NCI-H1436 (cell line): Measurements from ENCODE around the gene FAM111A.
A peak's percentile ranks its signal among the peaks of the same experiment; 100 is the strongest.

Experiments used
- DNase-seq: peaks from one replicate; lab custom pipeline; 2025; lab: John Stamatoyannopoulos, UW

The FAM111A gene

GRCh38 chr11:59141673-59142460 is 789 bp upstream of the FAM111A start:
- DNase-seq = no peak

- no peak for DNase-seq
These were observed 1.4 kb downstream of the FAM111A start for GRCh38 chr11:59144096-59144495.

- DNase-seq = peak; percentile 90
These were observed 2.1 kb downstream of the FAM111A start for GRCh38 chr11:59144579-59145345.

- no peak for DNase-seq
These were observed 2.9 kb downstream of the FAM111A start for GRCh38 chr11:59145534-59145933.

- no peak for DNase-seq
These were observed 9.1 kb downstream of the FAM111A start for GRCh38 chr11:59151761-59152160.

GRCh38 chr11:59152312-59152951 is 9.8 kb downstream of the FAM111A start:
- DNase-seq = no peak

- no peak for DNase-seq
These were observed 12.0 kb downstream of the FAM111A start for GRCh38 chr11:59154610-59155009.

GRCh38 chr11:59157433-59157832 is 14.8 kb downstream of the FAM111A start:
- no peak for DNase-seq

GRCh38 chr11:59158206-59159068 is 15.8 kb downstream of the FAM111A start:
- DNase-seq = peak; percentile 63

GRCh38 chr11:59164028-59164427 is 21.4 kb downstream of the FAM111A start:
- DNase-seq = no peak

- peak; percentile 90 for DNase-seq
These were observed 29.1 kb downstream of the FAM111A start, which contains the start of gene DTX4 for GRCh38 chr11:59171508-59172322. DTX4 (plus strand) TSS chr11:59172132; CDS start chr11:59172596, 464 bp downstream.

GRCh38 chr11:59172345-59173079 is 29.9 kb downstream of the FAM111A start:
- DNase-seq = no peak

GRCh38 chr11:59173080-59173963 is 30.7 kb downstream of the FAM111A start:
- no peak for DNase-seq

GRCh38 chr11:59173964-59174663 is 31.5 kb downstream of the FAM111A start:
- DNase-seq = no peak

GRCh38 chr11:59174664-59175033 is 32.0 kb downstream of the FAM111A start:
- no peak for DNase-seq

- DNase-seq = no peak
These were observed 32.4 kb downstream of the FAM111A start for GRCh38 chr11:59175091-59175501.

- no peak for DNase-seq
These were observed 33.7 kb downstream of the FAM111A start for GRCh38 chr11:59176330-59176729.

GRCh38 chr11:59178402-59178801 is 35.7 kb downstream of the FAM111A start:
- no peak for DNase-seq

GRCh38 chr11:59179121-59179520 is 36.5 kb downstream of the FAM111A start:
- no peak for DNase-seq
